ENCODE data around the gene LAS1L. TPM values are rescaled to one million over a fixed set of nuclear protein-coding genes. Genes with fewer than 3 reads are reported as not detected.
A peak's percentile ranks its signal among the peaks of the same experiment; 100 is the strongest.

LAS1L gene
- total and polyA plus RNA-seq, 9 of the 15 experiments (the other 6 are each of a cell fraction or from before 2014, with no cell fraction given), result 43.3 to 119 (median 86.4) TPM

GRCh38 chrX:65534450-65535292 is at the start of gene LAS1L (continued):
- TF ChIP-seq ZBTB40 (IDR thresholded peaks at IDR 0.05) (peak; percentile 99), ZBTB40 (CRISPR knock-in tag; IDR thresholded peaks at IDR 0.05) (no peak), TAL1 (IDR thresholded peaks at IDR 0.05) (no peak), CBX1 (IDR thresholded peaks at IDR 0.05; ENCODE audit: low read depth) (peak; percentile 85; the same call in 1 of the 2 replicates), GABPB1 (CRISPR knock-in tag; IDR thresholded peaks at IDR 0.05) (peak; percentile 99), DIDO1 (tag; IDR thresholded peaks at IDR 0.05; ENCODE audit: low read depth) (peak; percentile 96), CREM (IDR thresholded peaks at IDR 0.05; ENCODE audit: low read depth) (peak; percentile 89), NRF1 (conservative IDR thresholded peaks at IDR 0.05 in 1 of 2, IDR thresholded peaks at IDR 0.05 in 1 of 2) (peak; percentile 54 to 68), MEF2D (tag; conservative IDR thresholded peaks at IDR 0.05; ENCODE audit: low read depth) (no peak), POLR2G (IDR thresholded peaks at IDR 0.05; ENCODE audit: low read depth, low read length) (peak; percentile 90), ZBTB43 (CRISPR knock-in tag; IDR thresholded peaks at IDR 0.05) (0 out of 2 replicates have a peak, but pooled peaks have one; percentile 25), ETV1 (tag; conservative IDR thresholded peaks at IDR 0.05; ENCODE audit: low read depth) (peak; percentile 91), RUNX1 (IDR thresholded peaks at IDR 0.05; ENCODE audit: low read depth) (0 out of 2 replicates have a peak, but pooled peaks have one; percentile 0), CC2D1A (IDR thresholded peaks at IDR 0.05) (peak; percentile 80), MYBL2 (IDR thresholded peaks at IDR 0.05; ENCODE audit: low read depth) (peak; percentile 78), MYBL2 (CRISPR knock-in tag; IDR thresholded peaks at IDR 0.05; ENCODE audit: borderline replicate concordance) (no peak), RBM25 (IDR thresholded peaks at IDR 0.05; ENCODE audit: low read depth, low read length, severe bottlenecking) (peak; percentile 85), BHLHE40 (IDR thresholded peaks at IDR 0.05; ENCODE audit: low read length) (peak; percentile 41; the same call in 1 of the 2 replicates)
